HG03139 (cell line): ENCODE measurements around the gene SHANK2.

Experiments used
- ATAC-seq: cut with Tn5 transposase; IDR thresholded peaks from one replicate; pipeline ENCODE4 v1.9.1; 2021; ENCODE audit not compliant: unreplicated experiment

The SHANK2 gene

GRCh38 chr11:71203681-71204080, 48.7 kb downstream of the SHANK2 start:
- ATAC-seq, result no peak

- no peak for ATAC-seq
These were observed 49.4 kb downstream of the SHANK2 start for GRCh38 chr11:71202966-71203365.

GRCh38 chr11:71202598-71202944, 49.8 kb downstream of the SHANK2 start:
- ATAC-seq, result no peak
